Activated effector memory CD4-positive, alpha-beta T cell treated with Interleukin-2 at 50 U/mL for 16 hours (primary cell): ENCODE measurements around the gene FGF14.

Source experiments
- DNase-seq: peaks from one replicate; pipeline ENCODE4 v3.0.0-alpha.2; 2020

FGF14 gene

DNA sequence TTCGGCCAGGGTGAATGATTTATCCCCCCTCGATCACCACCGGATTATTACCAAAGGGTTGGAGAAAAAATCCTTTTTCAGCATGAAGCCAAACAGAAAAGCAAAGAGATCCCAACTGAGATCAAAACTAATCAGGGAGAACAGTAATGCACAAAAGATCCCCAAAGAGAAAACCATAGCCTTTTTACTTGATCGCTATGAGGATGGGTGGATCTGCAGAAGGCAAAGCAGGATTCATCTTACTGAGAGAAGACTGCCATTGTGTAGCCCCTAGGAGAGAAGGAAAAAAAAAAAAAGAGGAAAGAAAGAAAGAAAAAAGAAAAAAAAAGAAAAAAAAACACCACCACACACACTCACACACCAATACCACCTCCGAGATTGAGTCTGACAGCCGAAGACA is at the start of gene FGF14:
Gene FGF14, minus strand, starts transcription at position 283 of the 400 bp plus-strand sequence.
- no peak for DNase-seq

GRCh38 chr13:102443249-102443648 is 41.4 kb upstream of the FGF14 start:
- no peak for DNase-seq

- no peak for DNase-seq
Observed at GRCh38 chr13:102441085-102441484, 39.2 kb upstream of the FGF14 start.

DNA sequence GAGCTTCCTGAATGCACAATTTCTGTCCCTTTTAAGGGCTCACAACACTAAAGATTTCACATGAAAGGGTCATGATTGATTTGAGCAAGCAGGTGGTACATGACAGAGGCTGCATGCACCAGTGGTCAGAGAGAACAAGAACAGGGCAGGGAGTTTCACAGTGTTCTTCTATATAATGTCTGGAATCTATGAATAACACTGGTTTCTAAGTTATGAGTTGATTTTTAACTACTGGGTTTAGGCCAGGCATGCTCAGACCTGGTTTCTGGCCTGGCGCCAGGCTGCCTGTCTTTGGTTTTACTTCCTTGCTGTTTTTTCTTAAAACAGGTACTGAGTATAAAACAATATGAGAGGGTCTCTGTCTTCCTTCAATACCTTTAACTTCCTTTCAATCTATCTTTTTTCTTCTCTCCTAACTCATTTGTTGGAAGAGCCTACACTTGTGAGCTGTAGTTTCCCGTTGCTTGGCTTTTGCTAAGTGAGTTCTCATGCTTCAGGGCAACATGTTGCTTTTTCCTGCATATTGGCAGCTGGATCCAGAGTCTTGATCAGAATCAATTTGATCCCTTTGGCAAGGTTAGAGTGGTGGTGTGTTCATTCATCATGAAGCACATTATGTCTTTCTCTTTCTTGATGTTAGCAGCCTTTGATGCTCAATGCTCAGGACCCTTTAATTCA is 38.5 kb upstream of the FGF14 start:
- no peak for DNase-seq

- DNase-seq, result no peak
Observed at GRCh38 chr13:102422690-102423089, 20.8 kb upstream of the FGF14 start.

- DNase-seq, result no peak
Observed at GRCh38 chr13:102405499-102406100, 3.8 kb upstream of the FGF14 start.

DNA sequence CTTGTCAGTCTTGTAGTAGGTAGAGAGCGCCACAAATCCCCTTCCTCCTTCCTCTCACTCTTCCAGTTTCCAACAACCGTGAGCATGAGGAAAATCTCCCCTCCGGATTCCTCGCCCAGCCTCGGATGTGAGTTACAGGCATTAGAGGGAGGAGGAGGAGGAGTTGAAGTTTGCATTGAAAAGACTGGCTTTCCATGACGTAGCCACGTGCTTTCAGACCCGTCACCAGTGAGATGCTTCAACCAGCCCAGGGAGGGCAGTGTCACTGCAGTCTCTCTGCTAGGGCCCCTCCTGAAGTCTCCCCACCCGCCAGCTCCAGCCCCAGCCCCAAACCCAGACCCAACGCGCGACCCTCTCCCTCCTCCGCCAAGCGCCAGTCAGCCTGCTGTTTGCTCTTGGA is 442 bp upstream of the FGF14 start:
- no peak for DNase-seq

- no peak for DNase-seq
Observed at GRCh38 chr13:102401265-102401664, 583 bp downstream of the FGF14 start.

DNA sequence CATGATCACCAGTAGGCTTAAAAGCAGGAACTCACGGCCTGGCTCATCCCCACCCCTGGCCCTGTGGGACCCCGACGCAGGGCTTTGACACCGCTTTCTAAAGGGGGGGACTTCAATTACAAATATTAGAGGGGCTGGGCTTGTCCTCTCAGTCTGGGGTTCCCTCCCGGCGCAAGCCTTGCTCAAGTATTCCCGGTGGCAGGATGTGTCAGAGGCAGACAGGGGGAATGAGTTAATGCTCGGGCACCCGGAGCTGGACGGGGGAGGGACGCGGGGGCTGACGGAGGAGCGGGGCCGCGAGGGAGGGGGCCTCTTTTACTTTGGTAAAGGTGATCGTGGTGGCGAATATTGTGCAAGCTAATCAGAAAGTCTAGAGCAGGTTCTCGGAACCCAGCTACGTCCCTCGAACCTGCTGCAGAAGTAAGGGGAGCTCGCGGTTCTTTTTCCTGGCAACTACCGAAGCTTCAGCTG is 1.1 kb downstream of the FGF14 start:
- DNase-seq, result no peak

DNA sequence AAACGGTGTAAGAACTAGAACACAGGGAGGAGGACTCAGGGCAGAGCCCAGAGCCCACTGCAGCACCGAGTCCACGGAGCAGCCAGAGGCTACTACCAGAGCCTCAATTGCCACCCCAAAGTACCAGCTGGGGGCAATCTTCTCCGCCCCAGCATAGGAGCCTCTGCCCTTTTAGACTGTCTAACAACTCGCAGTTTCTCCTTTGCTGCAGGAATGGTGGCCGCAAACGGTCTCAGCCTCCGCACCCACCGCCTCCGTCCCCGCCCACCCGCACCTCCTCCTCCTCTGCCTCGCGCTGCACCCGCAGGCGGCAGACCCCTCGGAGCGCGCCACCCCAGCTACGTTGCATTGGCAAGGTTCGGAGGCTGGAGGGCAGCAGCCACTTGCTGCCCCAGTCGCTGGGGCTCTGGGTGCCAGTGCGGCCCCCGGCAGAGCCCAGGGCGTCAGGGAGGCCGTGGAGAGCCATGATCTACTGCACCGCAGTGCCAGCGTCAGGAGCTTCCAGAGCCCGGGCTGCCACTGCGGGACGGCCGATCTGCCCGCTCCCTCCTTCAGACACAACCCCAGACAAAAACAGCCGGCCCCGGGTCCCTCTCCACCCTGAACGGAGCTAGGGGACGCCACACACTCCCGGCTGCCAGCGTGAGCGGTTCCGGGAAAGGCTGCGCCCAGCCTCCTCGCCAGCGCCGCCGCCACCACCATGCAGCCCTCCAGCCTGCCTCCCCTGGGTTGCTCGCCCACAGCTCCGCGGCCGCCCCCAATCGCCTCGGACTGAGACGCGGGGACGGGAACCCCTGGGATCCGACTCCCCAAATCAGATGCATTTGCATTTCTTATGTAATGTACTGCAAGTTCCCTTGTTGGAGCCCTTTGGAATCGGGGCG is 1.8 kb downstream of the FGF14 start:
- DNase-seq, result no peak

DNA sequence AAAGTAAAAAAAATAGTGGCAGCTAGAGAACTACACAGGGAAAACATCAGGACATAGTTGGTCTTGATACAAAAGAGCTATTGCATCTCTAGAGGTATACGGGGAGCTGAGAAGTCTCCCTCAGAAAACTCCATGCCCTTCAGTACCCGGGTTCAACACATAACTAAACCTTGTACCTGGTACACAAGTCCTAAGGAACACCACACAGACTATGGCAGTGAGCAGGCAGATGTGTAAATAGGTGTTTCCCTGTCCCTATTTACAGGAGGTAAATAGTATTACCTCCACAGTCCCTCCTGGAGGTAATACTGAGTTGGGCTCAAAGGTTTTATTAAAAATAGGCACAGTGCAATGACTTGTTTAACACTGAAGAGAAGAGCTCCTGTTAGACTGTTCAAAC is 5.9 kb downstream of the FGF14 start:
- DNase-seq, result no peak

DNA sequence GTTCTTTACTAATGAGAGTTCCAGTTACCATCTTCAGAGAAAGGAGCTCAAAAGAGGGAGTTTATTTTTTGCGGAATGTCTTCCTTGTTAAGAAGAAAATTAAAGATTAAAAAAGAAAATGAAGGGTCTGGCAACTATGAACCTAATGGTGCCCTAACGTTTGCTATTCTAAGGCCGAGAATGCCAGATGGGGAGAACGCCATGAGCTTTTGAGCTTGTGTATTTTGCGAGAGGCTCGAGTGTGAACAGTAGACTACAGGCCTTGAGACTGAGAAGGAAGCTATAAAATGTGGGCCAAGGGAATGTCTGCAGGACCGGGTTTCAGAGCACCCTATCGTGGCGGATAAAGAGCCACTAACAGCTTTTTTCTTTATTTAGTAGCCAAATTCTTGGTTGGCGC is 6.7 kb downstream of the FGF14 start:
- DNase-seq, result no peak

- peak; percentile 90 for DNase-seq
Observed at GRCh38 chr13:102394158-102395053, 7.4 kb downstream of the FGF14 start.

GRCh38 chr13:102392481-102393209 is 9.2 kb downstream of the FGF14 start:
- no peak for DNase-seq

DNA sequence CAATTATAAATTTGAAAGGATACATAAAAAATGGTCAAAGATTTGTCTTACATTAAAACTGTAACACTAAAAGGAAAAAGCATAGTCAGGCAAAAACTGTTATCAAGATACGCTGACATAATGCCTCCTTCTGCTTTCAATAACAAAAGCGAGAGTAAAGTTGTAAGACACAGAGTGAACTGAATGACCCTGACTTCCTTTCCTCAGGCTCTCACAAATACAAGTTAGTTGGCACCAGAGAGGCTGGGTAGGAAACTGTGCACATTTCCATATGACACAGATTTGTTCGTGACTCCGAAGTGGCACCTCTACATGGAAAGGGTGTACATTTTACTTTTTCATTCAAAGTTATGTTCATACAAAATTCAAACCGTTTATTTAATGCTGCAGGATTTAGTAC is 15.4 kb downstream of the FGF14 start:
- DNase-seq, result no peak

DNA sequence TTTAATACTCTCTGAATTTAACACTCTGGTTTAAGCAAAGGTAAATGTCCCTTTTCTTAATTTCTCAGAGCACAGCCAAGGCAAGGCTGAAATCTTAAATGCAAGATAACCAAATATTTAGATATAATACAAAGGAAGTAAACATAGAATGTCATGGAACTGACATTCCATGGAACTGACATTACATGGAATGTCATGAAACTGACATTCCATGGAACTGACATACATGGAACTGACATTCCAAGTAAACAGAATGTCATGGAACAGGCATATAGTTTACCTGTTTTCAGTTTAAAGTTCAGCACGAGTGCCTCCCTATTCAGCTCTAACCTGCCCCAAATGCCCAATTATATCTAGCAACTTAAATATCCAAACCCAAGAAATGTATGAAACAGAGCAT is 21.8 kb downstream of the FGF14 start:
- no peak for DNase-seq

GRCh38 chr13:102376318-102376717 is 25.5 kb downstream of the FGF14 start:
- DNase-seq, result no peak

- DNase-seq, result no peak
Observed at GRCh38 chr13:102374726-102375125, 27.1 kb downstream of the FGF14 start.

DNA sequence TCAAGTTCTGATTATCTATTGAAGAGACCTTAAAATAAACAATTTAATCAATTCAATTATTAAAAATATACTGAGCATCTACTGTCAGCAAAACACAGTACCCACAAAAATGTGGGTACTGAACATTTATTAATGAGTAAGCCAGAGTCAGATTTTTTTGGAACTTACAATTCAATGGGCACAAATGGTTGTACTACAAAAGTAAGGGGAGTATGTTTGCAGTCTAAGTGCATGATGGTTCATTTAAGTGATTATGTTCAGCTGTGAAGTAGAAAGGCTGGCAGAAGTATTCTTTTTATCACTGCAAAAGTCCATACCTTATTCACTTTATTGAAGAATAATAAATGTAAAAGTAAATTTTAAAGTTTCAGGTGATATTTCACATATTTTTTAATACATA is 27.6 kb downstream of the FGF14 start:
- DNase-seq, result no peak

DNA sequence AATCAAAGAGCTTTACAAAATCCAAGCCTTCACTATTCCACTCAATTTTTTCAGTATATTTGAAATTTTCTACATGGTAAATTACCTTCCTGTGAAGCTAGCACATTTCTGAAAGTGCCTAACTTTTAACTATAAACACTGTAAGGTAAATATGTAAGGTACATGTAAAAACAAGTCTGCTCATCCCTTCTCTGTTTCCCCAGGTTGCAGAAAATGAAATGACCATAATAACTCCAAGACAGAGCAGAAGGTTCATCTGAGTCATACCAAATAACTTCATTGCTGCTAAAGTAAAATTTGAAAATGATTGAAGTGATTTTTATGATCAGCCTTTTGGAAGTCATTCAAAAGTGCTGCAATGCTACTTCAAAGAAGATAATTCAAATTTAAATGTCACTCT is 28.6 kb downstream of the FGF14 start:
- no peak for DNase-seq

- no peak for DNase-seq
Observed at GRCh38 chr13:102369302-102369701, 32.5 kb downstream of the FGF14 start.

- DNase-seq, result no peak
Observed at GRCh38 chr13:102367836-102368235, 34.0 kb downstream of the FGF14 start.
